ENCODE data around the gene TBC1D13.

DNA sequence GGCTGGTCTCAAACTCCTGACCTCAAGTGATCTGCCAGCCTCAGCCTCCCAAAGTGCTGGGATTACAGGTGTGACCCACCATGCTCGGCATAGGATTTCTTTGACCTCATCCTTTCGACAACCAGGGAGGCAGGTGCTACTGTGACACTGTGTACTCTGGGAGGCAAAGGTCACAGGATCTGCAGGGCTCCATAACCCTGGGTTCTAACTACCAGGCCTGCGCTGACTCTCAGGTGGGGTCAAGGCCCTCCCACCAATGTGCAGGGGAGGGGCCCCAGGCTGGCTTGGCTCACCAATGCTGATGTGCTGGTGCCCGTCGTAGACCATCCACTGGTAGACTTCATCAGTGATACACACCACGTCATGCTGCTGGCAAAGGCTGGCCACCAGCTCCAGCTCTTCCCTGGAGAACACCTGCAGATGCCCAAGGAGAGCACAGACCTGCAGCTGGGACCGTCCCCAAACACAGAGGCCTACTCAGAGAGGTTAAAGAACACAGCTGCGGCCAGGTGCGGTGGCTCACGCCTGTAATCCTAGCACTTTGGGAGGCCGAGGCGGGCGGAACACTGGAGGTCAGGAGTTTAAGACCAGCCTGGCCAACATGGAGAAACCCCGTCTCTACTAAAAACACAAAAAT lies 49.6 kb downstream of the TBC1D13 start:
- no peak for TF ChIP-seq BHLHE40 (IDR thresholded peaks at IDR 0.05; ENCODE audit: low read length)
- no peak for TF ChIP-seq ZNF383 (CRISPR knock-in tag; IDR thresholded peaks at IDR 0.05; ENCODE audit: borderline replicate concordance)
- TF ChIP-seq JUN (CRISPR knock-in tag; IDR thresholded peaks at IDR 0.05) = no peak
